Thyroid gland (tissue), 4 donors: Measurements from ENCODE around the gene CPNE8. TPM values are rescaled to one million over a fixed set of nuclear protein-coding genes. Genes with fewer than 3 reads are reported as not detected.

Source experiments
- DNase-seq, 2 donors: peaks; one replicate each; pipeline ENCODE4 v3.0.0-alpha.2; 2019
- H3K27ac ChIP-seq, 3 donors: fragments of 200-600 bp; sonication (generic); 1 replicate in 2 of 3; 2 replicates in 1 of 3; pipeline ENCODE4 v1.5.1; 2016 to 2019; ENCODE audit warnings: mild to moderate bottlenecking in 1 of 3, moderate library complexity in 1 of 3
- H3K27me3 ChIP-seq: fragments of 200-600 bp; sonication (generic); one replicate; pipeline ENCODE4 v1.5.1; 2019
- H3K36me3 ChIP-seq, 2 donors: fragments of 200-600 bp; sonication (generic); one replicate each; pipeline ENCODE4 v1.5.1; 2016 to 2019
- H3K4me1 ChIP-seq, 2 donors: fragments of 200-600 bp; sonication (generic); one replicate each; pipeline ENCODE4 v1.5.1; 2017 to 2019
- H3K4me3 ChIP-seq, 3 donors: fragments of 200-600 bp; sonication (generic); replicated peaks in 1 of 3; 1 replicate in 2 of 3; 2 replicates in 1 of 3; pipeline ENCODE4 v1.5.1; 2016; ENCODE audit warnings: mild to moderate bottlenecking in 1 of 3
- H3K9me3 ChIP-seq: fragments of 200-600 bp; sonication (generic); one replicate; pipeline ENCODE4 v1.5.1; 2017
- CTCF ChIP-seq, 6 experiments: fragments of 200-600 bp in 3 of 6; fragments of 450-650 bp in 3 of 6; sonication (generic) in 3 of 6; IDR thresholded peaks; one replicate each; pipeline ENCODE4 v1.5.1; 2016 to 2019; ENCODE audit warnings: antibody characterized with exemption in 6 of 6, mild to moderate bottlenecking in 2 of 6, inconsistent platforms in 1 of 6, moderate library complexity in 1 of 6
- POLR2A ChIP-seq, 2 donors: fragments of 450-650 bp; IDR thresholded peaks; one replicate each; pipeline ENCODE4 v1.6.1; 2017; ENCODE audit warnings: antibody characterized with exemption in 2 of 2, mild to moderate bottlenecking in 2 of 2, moderate library complexity in 1 of 2
- WGBS, 2 donors: methylation state at CpG; one replicate each; pipeline ENCODE4 v1.1.5; 2017; 5-methylcytosine and 5-hydroxymethylcytosine counted together
- intact Hi-C: fragments of 100-400 bp; cut with DNase I; formaldehyde crosslinking; loops from one replicate; pipeline ENCODE4 v1.15.1; 2023
- total RNA-seq, 4 donors: library from RNA; depleted of rRNA; stranded (reverse); fragments of >200 nt; gene quantifications; one replicate each; pipeline ENCODE4 v1.2.3, GENCODE V29; 2016

Gene CPNE8
- total RNA-seq, 4 donors from 2014 or later = 19.1 to 32.0 (median 26.0) TPM

- TF ChIP-seq CTCF (IDR thresholded peaks at IDR 0.05) = no peak
- no peak for TF ChIP-seq POLR2A (IDR thresholded peaks at IDR 0.05)
- intact Hi-C loops = no loop called here
- WGBS, 2 donors = 76 to 86% methylated on average over 2 of the region's 2 CpGs
- H3K27ac ChIP-seq = no peak overlapping the region
- H3K27me3 ChIP-seq = no peaks in the 10 kb centered on the region
- H3K9me3 ChIP-seq = no peaks in the 10 kb centered on the region
- no peaks in the 10 kb centered on the region for H3K4me1 ChIP-seq
- H3K36me3 ChIP-seq = no peaks in the 10 kb centered on the region
- H3K4me3 ChIP-seq = no peak overlapping the region
- DNase-seq = no peak
Measured at GRCh38 chr12:38669530-38669929, 235.9 kb downstream of the CPNE8 start.

GRCh38 chr12:38669081-38669480 lies 236.3 kb downstream of the CPNE8 start:
- Histone ChIP-seq H3K4me1 (no peaks in the 10 kb centered on the region), H3K27me3 (no peaks in the 10 kb centered on the region), H3K9me3 (no peaks in the 10 kb centered on the region), H3K36me3 (no peaks in the 10 kb centered on the region), H3K4me3 (no peak overlapping the region), H3K27ac (no peak overlapping the region)
- intact Hi-C loops = no loop called here
- 89 to 96% methylated on average over 1 of the region's 1 CpG for WGBS, 2 donors
- no peak for TF ChIP-seq CTCF (IDR thresholded peaks at IDR 0.05)
- no peak for TF ChIP-seq POLR2A (IDR thresholded peaks at IDR 0.05)
- DNase-seq = no peak

DNA sequence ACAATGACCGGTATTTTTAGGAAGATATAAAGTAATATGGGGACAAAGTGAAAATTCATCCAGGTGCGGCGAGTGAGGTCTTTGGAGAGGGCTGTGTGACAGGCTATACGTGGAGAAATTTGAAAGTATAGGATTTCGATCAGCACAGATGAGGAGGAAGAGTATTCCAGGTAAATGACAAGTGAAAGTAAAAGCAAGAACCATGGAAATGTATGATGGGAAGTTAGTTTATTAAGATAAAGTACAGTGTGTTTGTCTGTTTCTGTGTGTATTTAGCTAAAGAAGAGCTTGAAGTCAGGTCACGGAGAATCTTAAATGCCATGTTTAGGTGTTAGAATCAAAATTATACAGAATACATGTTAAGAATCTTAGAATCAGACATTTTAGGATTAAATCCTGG lies 239.0 kb downstream of the CPNE8 start:
- intact Hi-C loops = no loop called here
- Histone ChIP-seq H3K4me3 (no peak overlapping the region), H3K27me3 (no peaks in the 10 kb centered on the region), H3K9me3 (no peaks in the 10 kb centered on the region), H3K36me3 (no peaks in the 10 kb centered on the region), H3K27ac (no peak overlapping the region), H3K4me1 (no peaks in the 10 kb centered on the region)
- no peak for DNase-seq
- WGBS, 2 donors = 91% methylated on average over 6 of the region's 6 CpGs
- TF ChIP-seq CTCF (IDR thresholded peaks at IDR 0.05) (no peak), POLR2A (IDR thresholded peaks at IDR 0.05) (no peak)

DNA sequence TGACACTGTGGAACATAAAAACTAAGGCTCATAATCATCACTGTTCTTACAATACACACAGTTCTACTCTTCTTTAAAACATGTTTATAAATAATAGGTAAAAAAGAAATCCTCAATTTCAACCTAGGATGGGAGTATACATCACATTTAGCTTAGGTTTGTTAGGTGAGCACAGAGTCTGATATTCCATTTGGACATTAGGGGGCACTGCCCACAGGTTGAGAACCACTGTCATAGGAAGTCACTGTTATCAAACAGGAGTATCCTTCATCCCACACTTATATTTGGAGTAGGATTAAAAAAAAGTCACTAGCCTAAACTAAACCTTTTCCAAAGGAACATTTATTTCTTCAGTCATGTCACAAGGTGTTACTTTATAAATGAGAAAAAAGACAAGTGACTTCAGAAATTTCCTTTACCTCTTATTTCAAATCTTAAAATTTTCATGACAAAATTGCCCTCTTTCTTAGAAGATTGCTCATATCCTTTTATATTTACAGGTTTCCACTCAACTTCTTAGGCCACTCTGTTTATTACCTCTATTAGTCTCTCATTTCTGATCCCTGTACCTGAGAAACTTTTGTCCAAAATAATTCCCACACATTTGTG lies 240.6 kb downstream of the CPNE8 start:
- Histone ChIP-seq H3K27ac (no peak overlapping the region), H3K4me3 (no peak overlapping the region), H3K36me3 (no peaks in the 10 kb centered on the region), H3K9me3 (no peaks in the 10 kb centered on the region), H3K4me1 (no peaks in the 10 kb centered on the region), H3K27me3 (no peaks in the 10 kb centered on the region)
- no peak for DNase-seq
- intact Hi-C loops = no loop called here
- TF ChIP-seq POLR2A (IDR thresholded peaks at IDR 0.05) (no peak), CTCF (IDR thresholded peaks at IDR 0.05) (peak in 3 of 6 experiments; percentile 18 to 37 (median 35))

DNA sequence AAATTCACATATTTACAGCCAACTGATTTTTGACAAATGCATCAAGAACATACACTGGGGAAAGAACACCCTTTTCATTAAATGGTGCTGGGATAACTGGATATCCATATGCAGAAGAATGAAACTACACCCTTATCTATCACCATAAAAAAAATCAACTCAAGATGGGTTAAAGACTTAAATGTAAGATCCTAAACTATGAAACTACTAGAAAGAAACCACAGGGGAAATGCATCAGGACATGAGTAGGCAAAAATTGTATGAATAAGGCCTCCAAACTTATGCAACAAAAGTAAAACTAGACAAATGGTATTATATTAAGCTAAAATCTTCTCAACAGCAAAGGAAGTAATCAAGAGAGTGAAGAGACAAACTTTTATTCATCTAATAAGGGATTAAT lies 242.6 kb downstream of the CPNE8 start:
- Histone ChIP-seq H3K4me1 (no peaks in the 10 kb centered on the region), H3K27me3 (no peaks in the 10 kb centered on the region), H3K36me3 (no peaks in the 10 kb centered on the region), H3K27ac (no peak overlapping the region), H3K4me3 (no peak overlapping the region), H3K9me3 (no peaks in the 10 kb centered on the region)
- DNase-seq = no peak
- intact Hi-C loops = no loop called here
- TF ChIP-seq POLR2A (IDR thresholded peaks at IDR 0.05) (no peak), CTCF (IDR thresholded peaks at IDR 0.05) (no peak)
